Lower leg skin (tissue), 3 donors: ENCODE data around the gene TTYH3.

Experiments used
- CTCF ChIP-seq, 3 donors: fragments of 450-650 bp; IDR thresholded peaks; one replicate each; pipeline ENCODE4 v1.5.1; 2016; ENCODE audit warnings: antibody characterized with exemption in 3 of 3, mild to moderate bottlenecking in 3 of 3, moderate library complexity in 2 of 3
- POLR2A ChIP-seq, 2 donors: fragments of 450-650 bp; IDR thresholded peaks; one replicate each; pipeline ENCODE4 v1.6.1; 2016 to 2017; ENCODE audit warnings: antibody characterized with exemption in 2 of 2, mild to moderate bottlenecking in 1 of 2, moderate library complexity in 1 of 2

DNA sequence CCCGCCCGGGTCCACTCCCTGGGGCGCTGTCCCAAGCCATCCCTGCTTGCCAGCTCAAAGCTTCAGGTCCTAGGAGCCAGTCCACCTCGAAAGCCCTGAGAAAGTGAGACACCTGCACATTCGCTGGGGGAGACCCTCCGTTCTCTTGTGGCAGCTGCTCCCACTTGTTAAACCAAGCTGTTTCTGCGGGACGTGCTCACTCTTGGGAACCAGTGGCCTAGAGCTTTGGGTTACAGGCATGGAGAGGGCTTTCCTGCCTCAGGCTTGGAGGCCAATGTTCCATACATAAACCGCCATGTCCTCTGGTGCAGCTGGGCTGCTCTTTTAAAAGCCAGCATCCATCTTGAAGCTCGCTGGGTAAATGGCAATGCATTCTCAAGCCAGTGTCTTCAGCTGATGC lies 19.9 kb upstream of the TTYH3 start:
- TF ChIP-seq CTCF (IDR thresholded peaks at IDR 0.05), result no peak
- no peak for TF ChIP-seq POLR2A (IDR thresholded peaks at IDR 0.05)
